Endothelial cell of umbilical vein (primary cell): ENCODE data around the gene TRAPPC14. TPM values are rescaled to one million over a fixed set of nuclear protein-coding genes. Genes with fewer than 3 reads are reported as not detected.

ENCODE experiments used
- BruUV-seq: library from RNA; stranded (reverse); fragments of 400-500 nt; replicated peaks from 2 replicates; lab custom pipeline; 2021; lab: Mats Ljungman, UMichigan
- CTCF ChIA-PET: fragments of 300-600, 350-600 bp; sonication (Branson Sonifier 250); formaldehyde crosslinking; loops from one replicate; lab custom pipeline; 2021; ENCODE audit warnings: antibody characterized with exemption, inconsistent platforms; lab: Charles Lee
- POLR2A ChIA-PET: fragments of 300-600, 350-600 bp; sonication (Branson Sonifier 250); formaldehyde crosslinking; loops from one replicate; lab custom pipeline; 2021; ENCODE audit warnings: antibody characterized with exemption, inconsistent platforms; lab: Charles Lee
- DNase-seq: peaks from one replicate; pipeline ENCODE4 v3.0.0-alpha.2; 2011; ENCODE audit warnings: low read depth, low spot score
- FAIRE-seq: peaks from 2 replicates; lab custom pipeline; 2011; peaks lifted over from hg19 to GRCh38; lab: Jason Lieb, UNC
- H2AFZ ChIP-seq: 2 replicates; pipeline ENCODE4 v1.6.0; 2012; ENCODE audit warnings: low read depth, low read length, control low read depth, inconsistent platforms
- H3K27ac ChIP-seq: 2 replicates; pipeline ENCODE4 v1.5.1; 2011; ENCODE audit warnings: low read depth, mild to moderate bottlenecking, control low read depth, low read length, moderate library complexity; ENCODE audit not compliant: insufficient read depth
- H3K27me3 ChIP-seq, 2 experiments: 2 replicates each; pipeline versions ENCODE4 v1.6.0 to v1.6.1; 2011; ENCODE audit warnings: low read length in 2 of 2, mixed read lengths in 1 of 2; ENCODE audit not compliant: control insufficient read depth in 2 of 2, insufficient read depth in 2 of 2
- H3K36me3 ChIP-seq, 2 experiments: 2 replicates in 1 of 2; 3 replicates in 1 of 2; pipeline ENCODE4 v1.5.1; 2011; ENCODE audit warnings: low read length in 2 of 2, mild to moderate bottlenecking in 1 of 2, moderate library complexity in 1 of 2; ENCODE audit not compliant: control insufficient read depth in 2 of 2, insufficient read depth in 2 of 2; ENCODE audit errors: extremely low read depth in 1 of 2
- H3K4me1 ChIP-seq: 3 replicates; pipeline ENCODE4 v1.5.1; 2011; ENCODE audit warnings: mild to moderate bottlenecking, low read length; ENCODE audit not compliant: control insufficient read depth, insufficient read depth; ENCODE audit errors: extremely low read depth
- H3K4me2 ChIP-seq: 2 replicates; pipeline ENCODE4 v1.6.1; 2011; ENCODE audit warnings: low read length, control low read depth, mixed read lengths; ENCODE audit not compliant: insufficient read depth
- H3K4me3 ChIP-seq, 3 experiments: fragments of 200-600 bp in 1 of 3; sonication (generic), shearing (Covaris generic) in 1 of 3; replicated peaks in 1 of 3; 2 replicates each; pipeline ENCODE4 v1.5.1; 2011 to 2016; ENCODE audit warnings: control low read depth in 3 of 3, low read length in 3 of 3, mild to moderate bottlenecking in 2 of 3, inconsistent platforms in 1 of 3, low read depth in 1 of 3, moderate library complexity in 1 of 3; ENCODE audit not compliant: insufficient read depth in 1 of 3
- H3K79me2 ChIP-seq: 2 replicates; pipeline ENCODE4 v1.6.0; 2012; ENCODE audit warnings: low read length, inconsistent platforms; ENCODE audit not compliant: control insufficient read depth, insufficient read depth
- H3K9ac ChIP-seq: replicated peaks from 2 replicates; pipeline ENCODE3; 2011; ENCODE audit warnings: low read length, control low read depth; ENCODE audit not compliant: insufficient read depth; ENCODE audit errors: extremely low read depth
- H3K9me1 ChIP-seq: replicated peaks from 3 replicates; pipeline ENCODE4 v1.6.0; 2011; ENCODE audit warnings: mild to moderate bottlenecking, low read length; ENCODE audit not compliant: control insufficient read depth, insufficient read depth; ENCODE audit errors: extremely low read depth
- H3K9me3 ChIP-seq: replicated peaks from 2 replicates; pipeline ENCODE4 v1.5.1; 2012; ENCODE audit warnings: low read length, inconsistent platforms; ENCODE audit not compliant: control insufficient read depth, insufficient read depth
- H4K20me1 ChIP-seq: replicated peaks from 2 replicates; pipeline ENCODE3; 2011; ENCODE audit warnings: mild to moderate bottlenecking, low read length; ENCODE audit not compliant: control insufficient read depth, insufficient read depth; ENCODE audit errors: extremely low read depth
- EZH2 ChIP-seq: IDR thresholded peaks from 2 replicates; pipeline ENCODE4 v1.6.1; 2012; ENCODE audit warnings: borderline replicate concordance, low read depth, mild to moderate bottlenecking, moderate library complexity, low read length, inconsistent platforms; ENCODE audit not compliant: severe bottlenecking
- FOS ChIP-seq: IDR thresholded peaks from 2 replicates; pipeline ENCODE4 v1.6.1; 2011; ENCODE audit warnings: mild to moderate bottlenecking, low read length, moderate library complexity, borderline replicate concordance; ENCODE audit not compliant: insufficient read depth
- GATA2 ChIP-seq: IDR thresholded peaks from 2 replicates; pipeline ENCODE4 v1.7.0; 2011; ENCODE audit warnings: low read depth, mild to moderate bottlenecking, moderate library complexity, mixed read lengths, low read length; ENCODE audit not compliant: insufficient read length, insufficient read depth
- JUN ChIP-seq: IDR thresholded peaks from 2 replicates; pipeline ENCODE4 v1.6.1; 2011; ENCODE audit warnings: borderline replicate concordance, low read depth; ENCODE audit not compliant: insufficient read length, insufficient read depth
- MYC ChIP-seq: IDR thresholded peaks from one replicate; pipeline ENCODE4 v1.6.1; 2011; ENCODE audit warnings: mild to moderate bottlenecking, low read depth, low read length
- POLR2A ChIP-seq: IDR thresholded peaks from 2 replicates; pipeline ENCODE4 v1.6.1; 2012; ENCODE audit warnings: low read depth, mild to moderate bottlenecking, control low read depth, low read length
- POLR2AphosphoS5 ChIP-seq: IDR thresholded peaks from 2 replicates; pipeline ENCODE4 v1.6.1; 2012; ENCODE audit warnings: low read depth, mild to moderate bottlenecking, control low read depth, low read length, moderate library complexity; ENCODE audit not compliant: insufficient read depth
- dilution Hi-C: fragments of 300-500 bp; cut with MboI; formaldehyde crosslinking; loops from one replicate; pipeline ENCODE4 v1.15.0; 2019; ENCODE audit warnings: low sequenced_read_pairs; ENCODE audit not compliant: extremely low pct_ligation_motif_present
- intact Hi-C: fragments of 100-400 bp; cut with micrococcal nuclease; formaldehyde crosslinking; loops from one replicate; pipeline ENCODE4 v1.10.0; 2022
- polyA plus RNA-seq, 4 experiments: library from polyadenylated mRNA; depleted of rRNA in 3 of 4; stranded (reverse) in 3 of 4; unstranded in 1 of 4; fragments of >200 nt; gene quantifications; 2 replicates each; pipeline versions ENCODE4 v1.2.1 to v1.2.3, GENCODE V29; 2011 to 2012; ENCODE audit warnings: missing spikeins in 1 of 4
- total RNA-seq: library from RNA; stranded (reverse); gene quantifications from 2 replicates; pipeline ENCODE4 v1.2.3, GENCODE V29; 2021
- TF ChIP-seq, protein P1 (sequence below): IDR thresholded peaks from 2 replicates; pipeline ENCODE4 v1.6.1; 2011; ENCODE audit not compliant: insufficient read depth, insufficient read length
- TF ChIP-seq, protein P2 (sequence below), 2 donors: IDR thresholded peaks; 1 replicate in 1 of 2; 2 replicates in 1 of 2; pipeline ENCODE4 v1.5.1; 2011; ENCODE audit warnings: low read length in 2 of 2, mild to moderate bottlenecking in 2 of 2, moderate library complexity in 2 of 2, control low read depth in 1 of 2, inconsistent platforms in 1 of 2, low read depth in 1 of 2; ENCODE audit not compliant: insufficient read depth in 1 of 2; ENCODE audit errors: extremely low read depth in 1 of 2

The TRAPPC14 gene
- total and polyA plus RNA-seq, 2 donors (not counting 3 experiments of a cell fraction or from before 2014, with no cell fraction given): 13.3 to 23.0 TPM

DNA sequence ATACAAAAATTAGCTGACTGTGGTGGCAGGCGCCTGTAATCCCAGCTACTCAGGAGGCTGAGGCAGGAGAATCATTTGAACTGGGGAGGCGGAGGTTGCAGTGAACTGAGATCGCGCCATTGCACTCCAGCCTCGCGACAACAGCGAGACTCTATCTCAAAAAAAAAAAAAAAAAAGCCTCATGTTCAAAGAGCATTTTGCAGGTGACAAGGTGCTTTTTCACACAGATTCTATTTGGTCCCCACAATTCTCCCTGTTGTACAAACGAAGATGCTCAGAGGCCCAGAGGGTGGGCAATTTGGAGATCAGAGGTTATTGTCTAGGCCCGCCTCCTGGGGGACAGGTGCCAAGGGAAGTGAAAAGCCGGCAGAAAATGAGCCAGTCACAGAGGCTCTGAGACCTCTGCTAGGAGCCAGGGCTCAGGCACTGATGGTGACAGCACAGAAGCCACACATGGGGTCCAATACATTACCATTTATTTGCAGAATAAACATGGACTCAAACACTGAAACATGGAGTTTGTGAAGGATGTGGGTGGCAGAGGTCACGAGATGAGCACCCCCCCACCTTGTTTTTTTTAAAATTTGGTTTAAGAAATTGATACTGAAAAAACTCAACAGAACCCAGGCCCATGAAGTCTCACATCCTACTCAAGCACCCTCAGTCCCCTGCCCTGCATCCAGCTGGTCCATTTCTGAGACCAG is 10.8 kb upstream of the TRAPPC14 start:
- Histone ChIP-seq H3K27ac (no peak overlapping the region), H3K9me1 (no peaks in the 10 kb centered on the region), H3K36me3 (peaks cover 0 to 3% of the 10 kb centered on the region in 2 experiments), H3K4me1 (peaks cover 14% of the 10 kb centered on the region), H2AFZ (no peak overlapping the region), H3K9ac (no peak overlapping the region), H3K9me3 (no peaks in the 10 kb centered on the region), H4K20me1 (no peaks in the 10 kb centered on the region), H3K4me2 (no peak overlapping the region), H3K27me3 (peaks cover 4 to 15% of the 10 kb centered on the region in 2 experiments), H3K4me3 (no peak overlapping the region), H3K79me2 (no peaks in the 10 kb centered on the region)
- intact Hi-C loops: no loop called here
- ChIA-PET CTCF (interaction anchor here (1.1 to 4.4 kb wide), 4 partner anchors 8 to 21 kb away, joined by 3 to 17 read pairs (median 6); partner anchors contain the start of genes GPC2 and STAG3), POLR2A (interaction anchor here (0.7 kb wide), 1 partner anchor 38 kb away, joined by 5 read pairs; no protein-coding TSS in a partner anchor)
- DNase-seq (no peak), FAIRE-seq (no peak)
- dilution Hi-C loops: no loop called here
- no peak for TF ChIP-seq POLR2AphosphoS5
- TF ChIP-seq GATA2: no peak
- no peak for TF ChIP-seq FOS
- TF ChIP-seq, protein P1, sequence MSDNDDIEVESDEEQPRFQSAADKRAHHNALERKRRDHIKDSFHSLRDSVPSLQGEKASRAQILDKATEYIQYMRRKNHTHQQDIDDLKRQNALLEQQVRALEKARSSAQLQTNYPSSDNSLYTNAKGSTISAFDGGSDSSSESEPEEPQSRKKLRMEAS: no peak
- no peak for TF ChIP-seq POLR2A
- TF ChIP-seq MYC: no peak
- TF ChIP-seq JUN: no peak
- TF ChIP-seq, protein P2, sequence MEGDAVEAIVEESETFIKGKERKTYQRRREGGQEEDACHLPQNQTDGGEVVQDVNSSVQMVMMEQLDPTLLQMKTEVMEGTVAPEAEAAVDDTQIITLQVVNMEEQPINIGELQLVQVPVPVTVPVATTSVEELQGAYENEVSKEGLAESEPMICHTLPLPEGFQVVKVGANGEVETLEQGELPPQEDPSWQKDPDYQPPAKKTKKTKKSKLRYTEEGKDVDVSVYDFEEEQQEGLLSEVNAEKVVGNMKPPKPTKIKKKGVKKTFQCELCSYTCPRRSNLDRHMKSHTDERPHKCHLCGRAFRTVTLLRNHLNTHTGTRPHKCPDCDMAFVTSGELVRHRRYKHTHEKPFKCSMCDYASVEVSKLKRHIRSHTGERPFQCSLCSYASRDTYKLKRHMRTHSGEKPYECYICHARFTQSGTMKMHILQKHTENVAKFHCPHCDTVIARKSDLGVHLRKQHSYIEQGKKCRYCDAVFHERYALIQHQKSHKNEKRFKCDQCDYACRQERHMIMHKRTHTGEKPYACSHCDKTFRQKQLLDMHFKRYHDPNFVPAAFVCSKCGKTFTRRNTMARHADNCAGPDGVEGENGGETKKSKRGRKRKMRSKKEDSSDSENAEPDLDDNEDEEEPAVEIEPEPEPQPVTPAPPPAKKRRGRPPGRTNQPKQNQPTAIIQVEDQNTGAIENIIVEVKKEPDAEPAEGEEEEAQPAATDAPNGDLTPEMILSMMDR (IDR thresholded peaks at IDR 0.05; ENCODE audit: extremely low read depth in 1 of 2, insufficient read depth in 1 of 2, low read depth in 1 of 2, low read length in 2 of 2): no peak
- no peak for TF ChIP-seq EZH2
- no TSS peak for BruUV-seq
